Measurements from ENCODE around the gene NCBP3.
"Not testable (repeated sequence)": the region's sequence is repeated elsewhere in the genome, so short reads cannot be mapped to it uniquely, and the experiment has no call there.

The NCBP3 gene

DNA sequence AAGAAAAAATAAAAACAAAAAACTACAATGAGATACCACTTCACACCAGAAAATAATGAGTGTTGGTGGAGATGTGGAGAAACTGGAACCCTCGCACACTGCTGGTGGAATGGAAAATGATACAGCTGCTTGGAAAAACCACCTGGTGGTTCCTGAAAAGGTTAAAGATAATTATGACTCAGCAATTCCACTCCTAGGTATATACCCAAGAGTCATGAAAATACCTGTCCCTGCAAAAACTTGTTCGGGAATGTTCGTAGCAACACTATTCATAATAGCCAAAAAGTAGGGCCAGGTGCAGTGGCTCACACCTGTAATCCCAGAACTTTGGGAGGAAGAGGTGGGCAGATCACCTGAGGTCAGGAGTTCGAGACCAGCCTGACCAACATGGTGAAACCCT is 36.9 kb downstream of the NCBP3 start:
- DNase-seq, result no peak

DNA sequence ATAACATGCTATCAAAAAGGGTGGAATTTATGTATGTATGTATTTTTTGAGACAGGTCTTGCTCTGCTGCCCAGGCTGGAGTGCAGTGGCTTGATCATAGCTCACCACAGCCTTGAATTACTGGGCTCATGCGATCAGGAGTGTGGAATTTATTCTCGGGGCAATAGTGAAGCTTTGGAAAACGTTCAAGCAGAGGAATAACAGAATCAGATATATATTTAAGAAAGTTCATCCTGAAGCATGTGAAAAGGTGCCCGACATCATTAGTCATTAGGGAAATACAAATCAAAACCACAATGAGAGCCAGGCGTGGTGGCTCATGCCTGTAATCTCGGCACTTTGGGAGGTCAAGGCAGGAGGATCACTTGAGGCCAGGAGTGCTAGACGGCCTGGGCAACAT is 37.3 kb downstream of the NCBP3 start:
- no peak for DNase-seq

DNA sequence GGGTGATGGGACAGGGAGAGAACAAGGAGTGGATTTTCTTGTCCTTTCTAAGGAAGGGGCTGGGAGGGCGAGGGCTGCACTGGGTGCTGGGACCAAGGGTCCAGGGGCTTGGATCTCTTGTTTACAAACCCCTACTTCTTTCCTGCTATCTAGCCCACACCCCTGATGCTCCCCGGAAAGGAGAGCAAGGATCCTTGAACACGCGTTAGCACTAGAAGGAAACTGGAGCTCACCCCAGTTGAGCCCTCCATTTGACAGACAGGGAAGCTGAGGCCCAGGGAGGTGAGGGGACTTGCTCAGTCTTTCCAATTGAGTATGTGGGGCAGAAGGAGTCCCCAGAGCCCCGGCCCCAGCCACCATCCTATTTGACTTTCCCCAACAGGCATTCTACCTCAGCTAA is 40.5 kb downstream of the NCBP3 start:
- no peak for DNase-seq

- DNase-seq, result no peak
Measured at GRCh38 chr17:3804503-3804931, 41.5 kb downstream of the NCBP3 start.

- DNase-seq, result no peak
Measured at GRCh38 chr17:3803308-3803640, 42.8 kb downstream of the NCBP3 start.

- DNase-seq, result no peak
Measured at GRCh38 chr17:3802461-3803307, 43.4 kb downstream of the NCBP3 start.

DNA sequence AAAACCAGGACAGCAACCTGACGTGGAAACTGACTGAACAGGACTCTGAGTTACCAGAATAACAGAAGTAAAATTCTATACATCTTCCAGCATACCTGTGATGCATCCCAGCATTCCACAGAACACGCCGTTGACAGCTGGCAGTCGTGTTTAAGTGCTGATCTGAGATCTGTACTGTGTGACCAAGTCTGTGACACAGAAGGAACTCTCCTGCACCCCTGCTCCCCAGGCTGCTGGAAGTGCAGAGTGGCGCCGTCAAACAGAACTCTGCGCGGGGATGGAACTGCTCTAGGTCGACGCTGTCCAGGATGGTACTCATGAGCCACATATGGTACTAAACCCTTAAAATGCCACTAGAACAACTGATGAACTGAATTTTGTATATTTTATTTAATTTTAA is 44.3 kb downstream of the NCBP3 start:
- no peak for DNase-seq

DNA sequence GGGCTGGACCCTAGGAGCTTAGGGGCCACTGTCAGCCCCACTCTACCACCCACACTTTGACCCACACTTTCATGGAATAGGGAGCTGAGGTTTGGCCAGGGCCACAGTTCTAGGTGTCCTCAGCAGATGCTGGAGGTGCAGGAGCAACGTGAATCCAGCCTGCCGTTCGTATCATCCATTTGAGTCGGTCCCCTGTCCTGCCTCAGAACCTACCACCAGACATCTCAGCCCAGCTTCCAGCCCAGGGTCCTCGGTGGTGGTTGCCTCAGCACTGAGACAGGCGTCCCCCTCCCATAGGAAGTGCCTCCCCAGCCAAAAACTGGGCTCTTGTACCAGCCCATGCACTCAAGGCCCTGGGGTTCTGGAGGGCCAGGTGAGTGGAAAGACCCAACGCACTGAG is 44.7 kb downstream of the NCBP3 start:
- no peak for DNase-seq

DNA sequence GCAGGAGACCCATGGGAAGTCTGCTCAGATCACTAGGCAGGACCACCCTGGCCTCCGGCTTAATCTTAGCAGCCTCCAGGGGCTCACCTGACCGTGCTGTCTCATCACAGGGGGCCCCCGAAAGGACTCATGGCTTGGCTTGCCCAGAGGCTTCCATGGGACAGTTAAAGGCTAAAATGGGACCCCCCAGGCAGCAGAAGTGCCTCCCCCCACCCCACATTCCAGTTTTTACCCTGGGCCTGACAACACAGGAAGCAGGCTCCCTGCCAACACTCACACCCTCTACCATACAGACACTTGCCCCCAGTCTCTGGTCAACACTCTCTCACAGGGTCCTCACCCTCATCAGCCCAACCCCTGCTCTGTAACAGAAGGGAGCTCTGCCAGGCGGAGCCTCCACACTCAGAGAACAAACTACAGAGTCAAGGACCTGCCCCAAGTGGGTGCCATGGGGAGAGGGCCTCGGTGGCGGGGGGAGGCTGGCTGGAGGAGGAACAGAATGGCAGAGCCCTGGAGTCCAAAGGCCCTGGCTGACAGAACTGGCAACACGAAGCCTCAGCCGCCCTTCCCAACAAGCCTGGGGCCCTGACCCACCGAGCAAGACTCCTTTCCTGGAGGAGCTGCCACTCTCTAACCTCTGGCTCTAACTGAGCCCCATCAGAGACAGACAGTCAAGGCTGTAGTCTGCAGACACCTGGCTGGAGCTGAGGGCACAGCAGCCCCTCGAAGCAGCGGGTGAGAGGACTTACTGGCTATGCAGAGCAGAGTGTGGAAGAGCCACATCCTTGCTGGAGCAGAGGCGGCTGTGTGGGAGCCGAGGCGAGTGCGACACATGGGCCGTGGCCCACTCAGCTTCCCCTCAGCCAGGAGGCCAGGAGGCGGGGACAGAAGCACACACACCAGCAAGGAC is 45.4 kb downstream of the NCBP3 start, which contains the start of gene ITGAE:
ITGAE (minus strand) TSS at position 827 of the 910 bp plus-strand sequence; CDS start at position 783, 44 bp downstream.
- DNase-seq, result no peak

- no peak for DNase-seq
Measured at GRCh38 chr17:3799181-3799945, 46.7 kb downstream of the NCBP3 start.

DNA sequence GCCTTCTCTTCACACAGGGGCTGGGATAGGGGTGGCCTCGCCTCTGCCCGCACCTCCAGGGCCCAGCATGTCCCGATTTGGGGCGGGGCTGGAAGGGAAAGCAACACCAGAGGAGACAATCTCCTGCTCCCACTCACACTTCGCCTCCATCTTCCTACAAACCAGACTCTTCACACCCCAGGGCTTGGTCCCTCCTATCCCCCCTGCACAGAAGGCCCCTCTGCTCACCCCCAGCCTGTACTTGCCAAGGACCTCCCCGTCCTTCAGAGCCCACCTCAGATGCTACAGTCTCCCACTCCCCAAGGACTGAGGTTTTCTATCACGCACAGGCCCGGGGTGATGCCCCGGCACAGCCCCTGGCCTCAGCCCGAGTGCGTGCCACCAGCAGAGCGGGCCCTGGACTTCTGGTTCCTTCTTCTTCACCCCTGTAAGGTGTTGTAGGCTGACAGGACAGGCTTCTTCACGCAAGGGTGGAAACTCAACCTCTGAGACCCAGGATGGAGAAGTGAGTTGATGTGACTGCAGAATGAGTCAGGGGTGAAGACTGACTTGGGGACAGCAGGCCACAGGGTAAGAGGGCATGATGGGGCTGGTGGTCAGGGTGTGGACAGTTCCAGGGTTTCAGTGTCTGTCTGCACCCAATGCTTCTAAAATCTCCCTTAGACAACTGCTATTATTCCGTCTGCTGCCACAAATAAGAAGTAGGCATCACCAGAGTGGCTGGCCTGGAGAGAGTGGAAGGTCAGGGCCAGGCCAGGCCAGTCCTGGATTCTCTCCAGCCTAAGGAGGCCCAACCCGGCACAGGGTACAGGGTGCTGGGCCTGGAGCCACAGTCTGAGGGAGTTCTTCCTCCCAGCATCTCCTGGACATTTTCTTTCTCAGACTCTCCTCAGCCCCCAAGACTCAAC is 47.5 kb downstream of the NCBP3 start:
- DNase-seq, result no peak

- DNase-seq, result no peak
Measured at GRCh38 chr17:3796822-3797170, 49.2 kb downstream of the NCBP3 start.

GRCh38 chr17:3796110-3796821 is 49.8 kb downstream of the NCBP3 start:
- no peak for DNase-seq

GRCh38 chr17:3795390-3796102 is 50.5 kb downstream of the NCBP3 start:
- no peak for DNase-seq

GRCh38 chr17:3794557-3795389 is 51.3 kb downstream of the NCBP3 start:
- DNase-seq, result no peak

GRCh38 chr17:3794152-3794551 is 51.9 kb downstream of the NCBP3 start:
- DNase-seq, result not testable (repeated sequence)

DNA sequence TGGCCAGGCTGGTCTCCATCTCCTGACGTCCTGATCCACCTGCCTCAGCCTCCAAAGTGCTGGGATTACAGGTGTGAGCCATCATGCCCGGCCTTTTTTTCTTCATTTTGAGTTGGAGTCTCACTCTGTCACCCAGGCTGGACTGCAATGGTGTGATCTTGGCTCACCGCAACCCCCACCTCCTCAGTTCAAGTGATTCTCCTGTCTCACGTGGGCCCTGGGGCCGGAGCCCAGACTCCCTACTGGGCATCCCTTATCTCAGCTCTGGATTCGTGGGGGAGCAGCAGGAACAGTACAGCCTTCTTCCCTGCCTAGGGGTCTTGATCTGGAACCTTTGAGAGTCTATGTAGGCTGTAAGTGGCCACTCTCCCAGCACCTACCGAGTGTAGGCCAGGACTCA is 52.8 kb downstream of the NCBP3 start:
- not testable (repeated sequence) for DNase-seq

- peak; percentile 18 to 54 for DNase-seq
Measured at GRCh38 chr17:3792481-3792880, 53.6 kb downstream of the NCBP3 start.

DNA sequence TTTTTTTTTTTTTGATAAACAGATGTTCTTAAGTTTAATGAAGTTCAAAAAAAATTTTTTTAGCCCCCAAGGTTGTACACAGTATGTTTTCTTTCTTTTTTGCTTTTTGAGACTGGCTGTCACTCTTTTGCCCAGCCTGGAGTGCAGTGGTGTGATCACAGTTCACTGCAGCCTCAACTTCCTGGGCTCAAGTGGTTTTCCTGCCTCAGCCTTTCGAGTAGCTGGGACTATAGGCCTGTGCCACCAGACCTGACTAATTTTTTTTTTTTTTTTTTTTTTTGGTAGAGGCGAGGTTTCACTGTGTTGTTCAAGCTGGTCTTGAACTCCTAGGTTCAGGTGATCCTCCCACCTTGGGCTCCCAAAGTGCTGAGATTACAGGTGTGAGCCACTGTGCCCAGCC is 57.8 kb downstream of the NCBP3 start:
- no peak for DNase-seq

DNA sequence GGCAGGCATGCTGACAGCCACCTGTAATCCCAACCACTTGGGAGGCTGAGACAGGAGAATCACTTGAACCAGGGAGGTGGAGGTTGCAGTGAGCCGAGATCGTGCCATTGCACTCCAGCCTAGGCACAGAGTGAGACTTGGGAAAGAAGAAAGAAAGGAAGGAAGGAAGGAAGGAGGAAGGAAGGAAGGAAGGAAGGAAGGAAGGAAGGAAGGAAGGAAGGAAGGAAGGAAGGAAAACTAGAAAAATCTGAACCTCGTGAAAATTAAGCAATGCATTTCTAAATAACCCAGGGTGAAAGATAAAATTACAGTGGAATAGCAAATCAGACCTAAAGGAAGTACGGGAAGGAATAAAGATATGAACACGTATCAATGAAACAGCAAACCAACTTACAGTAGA is 60.7 kb downstream of the NCBP3 start:
- not testable (repeated sequence) for DNase-seq

All from hippocampal formation (tissue), 2 donors.